GM12878 (cell line): ENCODE results near the gene ANKRD13A.

Experiments
- MYC ChIP-seq: IDR thresholded peaks from 2 replicates; pipeline ENCODE4 v1.6.1; 2011; ENCODE audit warnings: mild to moderate bottlenecking, low read length, moderate library complexity, inconsistent platforms; ENCODE audit not compliant: insufficient read depth, insufficient replicate concordance, insufficient read length, severe bottlenecking
- POLR2A ChIP-seq: IDR thresholded peaks from 2 replicates; pipeline ENCODE4 v1.6.1; 2011; ENCODE audit warnings: low read depth, mild to moderate bottlenecking, low read length

GRCh38 chr12:110028323-110028722 lies 29.1 kb downstream of the ANKRD13A start:
- no peak for TF ChIP-seq MYC
- TF ChIP-seq POLR2A = no peak
